GM11168 (cell line): ENCODE data around the gene FERD3L.

ENCODE experiments used
- in situ Hi-C: fragments of 300-500 bp; cut with MboI; formaldehyde crosslinking; loops from one replicate; pipeline ENCODE4 v1.12.0; 2022; ENCODE audit warnings: low sequenced_read_pairs; ENCODE audit not compliant: unreplicated experiment

The FERD3L gene

GRCh38 chr7:19101909-19102308 lies 43.3 kb downstream of the FERD3L start:
- in situ Hi-C loops = no loop called here

GRCh38 chr7:19101472-19101871 lies 43.7 kb downstream of the FERD3L start:
- in situ Hi-C loops = no loop called here

- in situ Hi-C loops = no loop called here
Measured at GRCh38 chr7:19099924-19100323, 45.3 kb downstream of the FERD3L start.

GRCh38 chr7:19099194-19099593 lies 46.0 kb downstream of the FERD3L start:
- in situ Hi-C loops = no loop called here

- in situ Hi-C loops = no loop called here
Measured at GRCh38 chr7:19098510-19098909, 46.7 kb downstream of the FERD3L start.

- in situ Hi-C loops = no loop called here
Measured at GRCh38 chr7:19097165-19098055, 47.8 kb downstream of the FERD3L start.

GRCh38 chr7:19095353-19095860 lies 49.8 kb downstream of the FERD3L start:
- in situ Hi-C loops = no loop called here
